Activated naive CD4-positive, alpha-beta T cell treated with anti-CD3 and anti-CD28 coated beads, Interleukin-2, amount 50 U/mL, for 16 hours (primary cell): ENCODE measurements around the gene SLC29A3.

Experiments used
- DNase-seq: peaks from one replicate; pipeline ENCODE4 v3.0.0-alpha.2; 2020

Gene SLC29A3

GRCh38 chr10:71325267-71325666 is 6.2 kb downstream of the SLC29A3 start:
- no peak for DNase-seq

- DNase-seq, result no peak
These were observed 7.4 kb downstream of the SLC29A3 start for GRCh38 chr10:71326464-71326881.

- no peak for DNase-seq
These were observed 11.8 kb downstream of the SLC29A3 start for GRCh38 chr10:71330789-71331404.

GRCh38 chr10:71331736-71332135 is 12.7 kb downstream of the SLC29A3 start:
- DNase-seq, result no peak

- DNase-seq, result no peak
These were observed 13.4 kb downstream of the SLC29A3 start for GRCh38 chr10:71332466-71332865.

- DNase-seq, result no peak
These were observed 14.2 kb downstream of the SLC29A3 start for GRCh38 chr10:71333129-71333887.

DNA sequence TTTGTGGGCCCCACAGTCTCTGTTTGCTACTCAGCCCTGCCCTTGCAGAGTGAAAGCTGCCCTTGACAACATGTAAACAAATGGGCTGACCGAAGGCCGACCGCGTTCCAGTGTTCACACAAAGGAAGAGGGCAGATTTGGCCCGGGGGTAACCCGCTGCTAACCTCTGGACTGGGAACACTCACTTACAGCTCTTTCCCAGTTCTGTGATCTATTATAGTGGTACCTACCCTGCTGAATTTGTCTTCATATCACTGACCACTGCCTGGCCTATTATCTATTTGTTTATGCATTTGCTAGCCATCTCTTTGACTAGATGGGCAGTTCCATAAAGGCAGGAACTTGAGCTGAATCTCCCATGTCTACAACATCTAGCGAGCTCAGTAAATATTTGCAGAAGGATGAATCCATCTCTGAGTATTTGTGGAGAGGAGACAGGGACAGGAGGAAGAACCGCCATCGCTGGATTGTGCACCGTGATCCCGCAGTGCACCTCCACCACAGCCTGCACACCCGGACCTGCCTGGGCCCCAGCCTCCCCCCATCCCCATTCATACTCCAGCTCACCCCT is 15.2 kb downstream of the SLC29A3 start:
- no peak for DNase-seq

- no peak for DNase-seq
These were observed 16.2 kb downstream of the SLC29A3 start for GRCh38 chr10:71335173-71335708.

- DNase-seq, result no peak
These were observed 17.6 kb downstream of the SLC29A3 start for GRCh38 chr10:71336632-71337031.

DNA sequence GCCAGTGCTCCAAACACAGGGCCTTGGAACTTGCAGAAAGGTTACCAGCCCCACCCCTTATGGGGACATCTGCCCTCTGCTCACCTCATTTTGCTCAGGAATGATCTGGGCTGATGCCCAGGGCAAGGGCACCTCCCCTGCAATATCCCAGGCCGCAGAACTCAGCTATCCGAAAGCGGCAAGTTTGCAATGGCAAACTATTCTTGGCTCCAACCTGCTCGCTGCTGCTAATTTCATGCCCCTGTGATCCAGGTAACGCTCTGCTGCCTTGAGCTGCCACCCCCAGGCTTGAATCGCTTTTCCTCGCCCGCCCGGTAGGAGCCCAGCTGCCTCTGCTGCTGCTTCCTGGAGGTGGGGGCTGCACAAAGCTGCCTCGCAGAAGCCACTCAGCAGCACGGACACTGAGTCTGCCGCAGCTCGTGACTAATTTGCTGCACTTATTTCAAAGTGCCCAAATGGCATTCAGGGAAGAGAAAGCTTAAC is 18.2 kb downstream of the SLC29A3 start:
- DNase-seq, result no peak

- DNase-seq, result no peak
These were observed 19.9 kb downstream of the SLC29A3 start for GRCh38 chr10:71338728-71339495.

DNA sequence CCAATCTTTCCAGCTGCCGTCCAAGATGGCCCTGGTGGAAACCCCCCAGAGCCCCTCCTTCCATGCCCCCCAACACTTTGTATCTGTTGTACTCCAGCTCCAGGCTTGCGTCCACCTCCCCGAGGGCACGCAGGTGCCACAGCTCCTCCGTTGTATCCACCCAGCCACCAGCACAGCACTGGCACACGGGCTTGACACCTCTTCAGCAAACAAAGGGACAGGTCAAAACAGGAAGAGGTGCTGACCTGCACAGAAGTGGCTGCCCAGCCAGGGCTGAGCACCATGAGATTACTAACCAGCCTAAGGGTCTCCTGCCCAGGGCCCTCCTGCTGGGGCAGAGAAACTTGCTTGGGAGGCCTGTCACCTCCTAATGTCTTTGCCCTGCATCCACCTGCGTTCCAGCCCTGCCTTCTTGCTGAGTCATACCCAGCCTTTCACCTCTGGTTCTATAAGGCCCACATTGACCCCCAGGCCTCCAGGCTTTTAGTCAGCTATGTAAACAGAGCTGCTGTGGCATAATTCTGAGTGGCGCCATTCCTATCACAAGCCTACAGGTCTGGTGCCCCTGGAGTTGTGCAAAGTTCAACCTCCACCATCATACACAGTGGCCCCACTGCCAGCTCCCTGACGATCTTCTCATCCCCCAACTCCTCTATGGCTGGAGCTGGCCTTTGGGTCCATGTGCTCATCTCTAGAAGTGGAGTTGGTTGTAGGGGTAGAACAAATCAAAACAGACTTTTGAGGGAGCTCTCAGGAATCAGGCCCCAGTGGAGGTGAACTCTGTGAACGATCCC is 20.9 kb downstream of the SLC29A3 start:
- no peak for DNase-seq

- DNase-seq, result no peak
These were observed 23.7 kb downstream of the SLC29A3 start for GRCh38 chr10:71342573-71343391.

GRCh38 chr10:71343392-71343773 is 24.3 kb downstream of the SLC29A3 start:
- no peak for DNase-seq

- no peak for DNase-seq
These were observed 25.3 kb downstream of the SLC29A3 start for GRCh38 chr10:71344154-71344925.

- DNase-seq, result no peak
These were observed 26.0 kb downstream of the SLC29A3 start for GRCh38 chr10:71344993-71345480.

DNA sequence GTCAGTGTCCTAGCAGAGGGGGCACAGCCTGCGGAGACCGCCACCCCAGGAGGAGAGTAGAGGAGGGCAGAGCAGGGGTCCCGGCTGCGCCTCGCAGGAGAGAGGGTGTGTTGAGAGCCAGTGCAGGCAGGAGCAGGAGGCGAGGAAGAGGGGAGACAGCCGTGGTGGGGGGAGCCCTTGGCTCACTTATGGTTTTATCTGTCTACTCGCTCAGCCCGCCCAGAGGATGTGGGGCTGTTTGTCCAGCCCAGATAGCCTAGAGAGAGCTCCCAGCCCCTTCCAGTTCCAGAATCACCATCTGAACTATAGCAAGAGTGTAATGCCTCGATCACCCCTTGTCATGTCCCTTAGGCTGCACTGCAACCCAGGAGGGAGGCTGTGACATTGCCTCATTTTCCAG is 26.6 kb downstream of the SLC29A3 start:
- DNase-seq, result no peak

GRCh38 chr10:71346731-71347130 is 27.7 kb downstream of the SLC29A3 start:
- no peak for DNase-seq

- no peak for DNase-seq
These were observed 28.7 kb downstream of the SLC29A3 start for GRCh38 chr10:71347587-71348395.
